Measurements from ENCODE around the gene PDGFD.

GRCh38 chr11:103961010-103961409 is 202.9 kb downstream of the PDGFD start:
- TF ChIP-seq CTCF (conservative IDR thresholded peaks at IDR 0.05 in 1 of 2, IDR thresholded peaks at IDR 0.05 in 1 of 2; ENCODE audit: extremely low read depth in 1 of 2, insufficient read depth in 1 of 2, low read depth in 1 of 2, low read length in 2 of 2) (no peak), EZH2 (IDR thresholded peaks at IDR 0.05; ENCODE audit: borderline replicate concordance, low read length) (no peak)
